Raji (cell line): ENCODE data around the gene PROKR1.

Experiments used
- POLR2A ChIP-seq: IDR thresholded peaks from 2 replicates; pipeline ENCODE4 v1.6.1; 2011; ENCODE audit warnings: low read depth, low read length, control low read depth; ENCODE audit not compliant: insufficient read depth

PROKR1 gene

GRCh38 chr2:68689553-68690537 is 46.5 kb downstream of the PROKR1 start:
- TF ChIP-seq POLR2A: peak; percentile 38; the same call in 1 of the 2 replicates

- TF ChIP-seq POLR2A: no peak
Measured at GRCh38 chr2:68690851-68691250, 47.5 kb downstream of the PROKR1 start.

- TF ChIP-seq POLR2A: no peak
Measured at GRCh38 chr2:68692511-68692910, 49.1 kb downstream of the PROKR1 start.

GRCh38 chr2:68693951-68694350 is 50.6 kb downstream of the PROKR1 start:
- no peak for TF ChIP-seq POLR2A

- no peak for TF ChIP-seq POLR2A
Measured at GRCh38 chr2:68695971-68696370, 52.6 kb downstream of the PROKR1 start.

GRCh38 chr2:68696554-68696953 is 53.2 kb downstream of the PROKR1 start:
- no peak for TF ChIP-seq POLR2A

- no peak for TF ChIP-seq POLR2A
Measured at GRCh38 chr2:68698567-68699377, 55.4 kb downstream of the PROKR1 start.

- TF ChIP-seq POLR2A: no peak
Measured at GRCh38 chr2:68700560-68700959, 57.2 kb downstream of the PROKR1 start.

GRCh38 chr2:68706637-68707036 is 63.3 kb downstream of the PROKR1 start:
- TF ChIP-seq POLR2A: no peak
